Activated naive CD4-positive, alpha-beta T cell treated with anti-CD3 and anti-CD28 coated beads, Interleukin-2, amount 50 U/mL, for 16 hours (primary cell): ENCODE data around the gene POLE3.
"Not testable (repeated sequence)": the region's sequence is repeated elsewhere in the genome, so short reads cannot be mapped to it uniquely, and the experiment has no call there.

ENCODE experiments used
- DNase-seq: peaks from one replicate; pipeline ENCODE4 v3.0.0-alpha.2; 2020

POLE3 gene, protein sequence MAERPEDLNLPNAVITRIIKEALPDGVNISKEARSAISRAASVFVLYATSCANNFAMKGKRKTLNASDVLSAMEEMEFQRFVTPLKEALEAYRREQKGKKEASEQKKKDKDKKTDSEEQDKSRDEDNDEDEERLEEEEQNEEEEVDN

DNA sequence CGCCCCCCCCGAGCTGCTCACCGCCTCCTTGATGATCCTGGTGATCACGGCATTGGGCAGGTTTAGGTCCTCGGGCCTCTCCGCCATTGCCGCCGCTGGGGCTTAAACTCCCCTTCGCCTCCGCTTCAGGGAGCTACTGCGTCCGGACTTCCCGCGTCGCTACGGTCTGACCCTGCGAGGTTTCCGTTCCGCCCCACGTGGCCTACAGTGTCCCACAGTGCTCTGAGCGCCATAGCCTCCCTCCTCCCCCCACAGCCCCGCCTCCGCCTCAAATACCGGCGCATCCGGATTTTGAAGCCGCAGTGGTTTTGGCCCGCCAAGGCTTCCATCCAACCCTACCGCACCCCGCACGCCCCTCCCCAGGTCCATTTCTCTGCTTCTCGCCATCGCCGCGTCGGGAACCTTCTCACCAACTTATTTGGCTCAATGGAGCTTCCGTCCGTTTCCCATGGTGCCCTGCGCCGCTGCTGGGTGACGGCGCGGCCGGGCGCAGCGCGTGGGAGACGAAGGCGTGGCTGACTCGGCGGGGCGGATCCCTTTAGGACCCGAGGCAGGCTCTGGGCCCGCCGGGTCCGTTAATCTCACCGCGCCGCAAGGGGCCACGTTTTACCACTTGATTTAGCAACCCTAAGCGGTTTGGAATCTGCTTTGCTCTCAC is at the start of gene POLE3, which contains the start of gene C9orf43:
Gene POLE3, minus strand, starts transcription at position 469 of the 658 bp plus-strand sequence. Its CDS starts 382 bp downstream, at position 87.
Gene C9orf43, plus strand, starts transcription at position 541 of the 658 bp plus-strand sequence. CDS start 2,747 bp downstream, outside the sequence.
- peak; percentile 97 for DNase-seq

DNA sequence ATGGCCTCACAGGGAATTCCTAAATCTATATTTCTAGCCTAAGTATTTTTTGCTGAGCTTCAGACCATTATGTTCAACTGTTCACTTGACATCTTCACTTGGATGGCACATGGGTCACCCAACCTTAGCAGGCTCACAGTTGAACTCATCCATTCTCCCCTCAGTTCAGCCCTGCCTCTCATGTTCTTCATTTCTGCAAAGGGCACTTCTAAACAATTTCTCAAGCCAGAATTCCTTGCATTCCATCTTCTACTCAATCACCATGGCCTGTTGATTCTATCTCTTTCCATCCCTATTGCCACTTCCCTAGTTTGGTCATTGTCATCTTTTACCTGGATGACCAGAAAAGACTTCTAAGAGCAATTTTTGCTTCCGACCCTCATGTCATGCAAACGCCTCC is 45.8 kb upstream of the POLE3 start:
- no peak for DNase-seq

DNA sequence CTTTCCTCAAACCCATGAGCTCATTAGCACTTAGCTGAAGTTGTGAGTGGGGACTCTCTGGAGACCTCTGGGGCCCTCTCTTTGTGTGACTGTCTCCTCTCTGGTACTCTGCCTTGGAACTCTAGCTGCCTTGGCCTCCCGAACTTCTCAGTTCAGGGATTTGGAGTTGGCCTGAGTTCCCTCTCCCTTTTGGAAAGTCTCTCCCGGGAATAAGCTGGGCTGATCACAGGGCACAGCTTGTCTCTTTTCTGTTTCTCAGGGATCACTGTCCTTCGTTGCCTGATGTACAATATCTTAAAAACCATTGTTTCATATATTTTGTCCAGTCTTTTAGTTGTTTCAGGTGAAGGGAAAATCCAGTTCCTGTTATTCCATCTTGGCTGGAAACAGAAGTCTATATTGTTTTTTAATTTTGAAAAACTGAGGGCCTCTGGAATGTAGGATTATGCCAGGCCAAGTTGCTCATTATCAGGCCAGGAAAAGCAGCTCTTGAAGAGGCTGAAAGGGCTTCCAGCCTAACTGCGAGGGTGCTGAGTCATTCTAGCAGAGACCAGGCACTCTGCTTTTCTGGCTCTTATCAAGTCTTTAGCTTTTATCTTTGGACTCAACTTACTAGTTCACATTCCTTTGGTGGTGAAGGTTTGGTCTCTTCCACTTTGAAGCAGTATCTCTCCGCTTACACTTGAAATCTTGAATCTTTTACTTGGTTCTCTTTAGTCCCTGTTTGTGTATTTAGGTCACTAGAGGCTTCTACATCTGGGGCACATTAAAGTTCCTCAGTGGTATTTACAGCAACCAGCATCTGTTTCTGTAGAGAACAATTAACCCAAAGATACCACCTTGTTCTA is 44.7 kb upstream of the POLE3 start:
- DNase-seq: no peak

DNA sequence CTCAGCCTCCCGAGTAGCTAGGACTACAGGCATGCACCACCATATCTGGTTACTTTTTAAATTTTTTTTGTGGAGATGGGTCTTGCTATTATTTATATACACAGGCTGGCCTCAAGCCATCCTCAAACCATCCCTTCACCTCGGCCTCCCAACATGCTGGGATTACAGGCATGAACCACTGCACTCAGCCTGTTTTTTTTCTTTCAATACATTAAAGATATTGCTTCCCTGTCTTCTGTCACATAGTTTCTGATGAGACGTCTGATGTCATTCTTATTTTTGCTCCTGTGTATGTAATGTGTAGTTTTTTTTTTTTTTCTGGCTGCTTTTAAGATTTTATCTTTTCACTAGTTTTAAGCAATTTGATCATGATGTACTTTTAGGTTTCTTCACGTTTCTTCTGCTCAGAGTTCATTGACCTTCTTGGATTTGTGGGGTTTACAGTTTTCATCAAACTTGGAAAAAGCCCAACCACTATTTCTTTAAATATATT is 41.7 kb upstream of the POLE3 start:
- DNase-seq: no peak

DNA sequence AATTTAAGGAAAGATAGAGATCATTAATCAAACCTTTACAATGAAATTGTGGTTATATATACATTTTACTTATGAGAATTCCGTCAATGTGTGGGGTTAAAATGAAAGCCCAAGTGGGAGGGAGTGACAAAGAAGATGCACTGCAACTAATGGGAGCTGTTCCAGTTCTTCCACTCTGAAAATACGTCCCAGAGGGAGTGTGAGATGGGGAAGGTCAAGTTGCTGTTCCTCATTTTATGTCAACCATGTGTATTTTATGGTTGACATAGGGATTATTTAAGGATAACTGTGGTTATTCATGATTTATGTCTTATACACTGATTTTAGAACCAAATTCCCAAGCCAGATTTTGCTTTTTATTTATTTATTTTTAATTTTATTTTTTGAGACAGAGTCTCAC is 38.9 kb upstream of the POLE3 start:
- DNase-seq: no peak

DNA sequence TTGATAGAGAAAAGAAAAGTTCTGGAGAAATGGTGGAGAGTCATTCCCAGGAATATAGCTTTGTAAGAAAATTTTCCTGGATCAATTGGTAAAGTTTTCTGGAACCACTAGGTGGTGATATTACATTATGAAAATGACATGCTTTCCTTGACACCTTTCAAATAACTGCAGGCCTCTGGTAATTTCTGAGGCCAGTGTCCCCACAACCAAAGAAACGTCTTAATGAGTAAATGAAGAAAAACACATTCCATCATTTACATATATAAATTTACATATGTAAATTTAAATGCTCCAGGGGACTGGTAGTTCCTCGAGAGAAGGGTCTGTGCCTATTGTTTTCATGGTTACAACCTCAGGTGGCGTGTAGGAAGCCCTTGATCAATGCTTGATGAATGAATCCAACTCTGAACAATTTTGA is 35.9 kb upstream of the POLE3 start:
- DNase-seq: no peak

DNA sequence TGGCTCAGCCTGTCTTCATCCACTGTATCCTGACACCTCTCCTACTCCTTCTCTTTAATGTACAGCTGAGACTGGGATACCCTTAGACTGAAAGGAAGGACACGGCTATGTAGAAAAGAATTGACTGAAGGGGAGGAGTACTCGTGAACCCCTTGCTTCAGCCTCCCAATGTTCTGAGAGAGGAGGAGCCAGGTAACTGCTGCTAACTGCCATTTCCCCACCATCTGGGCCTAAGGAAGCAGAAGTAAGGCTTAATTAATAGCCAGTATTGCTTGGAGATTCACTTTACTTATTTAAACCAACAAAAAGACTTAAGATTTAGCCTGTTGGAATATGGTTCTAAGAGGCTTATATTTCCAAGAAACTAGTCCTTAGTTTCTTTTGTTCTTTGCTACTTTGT is 34.3 kb upstream of the POLE3 start:
- no peak for DNase-seq

DNA sequence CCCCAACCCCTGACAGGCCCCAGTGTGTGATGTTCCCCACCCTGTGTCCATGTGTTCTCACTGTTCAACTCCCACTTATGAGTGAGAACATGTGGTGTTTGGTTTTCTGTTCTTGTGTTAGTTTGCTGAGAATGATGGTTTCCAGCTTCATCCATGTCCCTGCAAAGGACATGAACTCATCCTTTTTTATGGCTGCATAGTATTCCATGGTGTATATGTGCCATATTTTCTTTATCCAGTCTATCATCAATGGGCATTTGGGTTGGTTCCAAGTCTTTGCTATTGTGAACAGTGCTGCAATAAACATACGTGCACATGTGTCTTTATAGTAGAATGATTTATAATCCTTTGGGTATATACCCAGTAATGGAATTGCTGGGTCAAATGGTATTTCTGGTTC is 27.2 kb upstream of the POLE3 start:
- DNase-seq: not testable (repeated sequence)

DNA sequence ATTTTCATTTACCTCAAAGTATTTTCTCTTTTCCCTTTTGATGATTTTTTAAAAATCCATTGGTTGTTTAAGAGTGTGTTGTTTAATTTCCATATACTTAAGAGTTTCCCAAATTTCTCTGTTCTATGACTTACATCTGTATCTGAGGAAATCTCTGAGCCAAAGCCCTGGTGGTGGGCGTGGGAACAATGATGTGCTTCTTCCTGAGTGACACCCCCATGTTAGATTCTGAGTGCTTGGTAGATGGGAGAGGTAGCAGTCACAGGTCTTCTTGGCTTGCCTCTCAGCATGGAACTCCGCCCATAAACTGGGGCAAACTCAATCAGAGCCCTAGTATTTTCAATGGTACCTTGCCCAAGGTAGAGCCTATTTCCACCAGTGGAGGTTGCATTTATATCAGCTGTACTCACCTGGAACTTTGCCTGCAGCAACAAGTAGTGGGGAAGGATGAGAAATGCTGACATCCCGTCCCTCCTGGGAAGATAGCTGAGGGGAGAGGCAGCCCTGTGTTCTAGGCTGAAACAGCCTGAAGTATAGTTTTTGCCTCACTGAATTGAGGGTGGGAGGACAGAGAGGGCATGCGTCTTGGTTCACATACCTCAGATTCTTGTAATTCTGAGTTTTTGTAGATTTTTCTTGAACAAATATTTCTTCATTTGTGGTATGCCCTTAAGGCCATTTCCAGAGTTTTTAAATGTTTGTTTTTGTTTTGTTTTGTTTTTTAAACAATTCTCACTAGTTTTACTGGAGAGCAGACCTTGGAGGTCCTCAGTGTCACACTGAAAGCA is 26.4 kb upstream of the POLE3 start:
- no peak for DNase-seq

DNA sequence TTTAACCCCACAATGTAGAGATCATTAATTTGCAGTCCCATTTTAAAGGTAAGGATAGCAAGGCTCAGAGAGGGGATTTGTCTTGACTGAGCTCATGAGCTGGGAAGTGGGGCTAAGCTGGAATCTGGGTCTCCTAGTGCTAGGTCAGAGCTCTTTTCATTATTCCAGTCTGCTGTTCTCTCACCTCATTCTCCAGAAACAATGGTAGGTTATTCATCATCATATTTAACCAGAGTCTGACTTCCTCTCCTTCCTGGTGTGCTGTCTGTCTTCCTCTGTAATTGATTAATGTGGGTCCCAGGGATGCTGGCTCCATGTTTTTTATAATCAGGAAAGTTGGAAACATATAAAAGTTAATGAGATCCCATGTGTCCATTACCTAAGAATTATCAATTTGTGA is 20.7 kb upstream of the POLE3 start:
- no peak for DNase-seq

DNA sequence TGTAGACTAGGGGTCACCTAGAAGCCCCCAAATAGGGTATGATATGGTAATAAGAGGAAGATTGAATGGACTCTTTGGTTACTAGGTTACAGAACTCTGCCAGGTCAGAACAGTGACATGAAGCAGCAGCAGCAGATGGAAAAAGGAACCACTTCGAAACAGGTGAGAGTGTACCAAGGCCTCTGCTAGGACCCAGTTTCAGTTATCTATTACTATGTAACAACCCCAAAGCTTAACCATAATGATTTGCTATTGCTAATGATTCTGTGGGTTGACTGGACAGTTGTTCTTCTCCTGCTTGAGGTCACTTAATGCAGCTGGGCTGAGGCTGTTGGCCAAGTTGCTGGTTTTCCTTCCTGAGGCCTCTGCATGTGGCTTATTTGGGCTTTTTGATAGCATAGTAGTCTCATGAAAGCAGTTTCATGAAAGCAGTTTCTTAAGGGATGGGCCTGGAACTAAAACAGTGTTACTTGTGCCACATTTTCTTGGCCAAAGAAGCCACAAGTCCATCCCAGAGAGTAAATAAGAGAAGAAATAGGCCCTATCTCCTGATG is 17.7 kb upstream of the POLE3 start:
- DNase-seq: no peak

DNA sequence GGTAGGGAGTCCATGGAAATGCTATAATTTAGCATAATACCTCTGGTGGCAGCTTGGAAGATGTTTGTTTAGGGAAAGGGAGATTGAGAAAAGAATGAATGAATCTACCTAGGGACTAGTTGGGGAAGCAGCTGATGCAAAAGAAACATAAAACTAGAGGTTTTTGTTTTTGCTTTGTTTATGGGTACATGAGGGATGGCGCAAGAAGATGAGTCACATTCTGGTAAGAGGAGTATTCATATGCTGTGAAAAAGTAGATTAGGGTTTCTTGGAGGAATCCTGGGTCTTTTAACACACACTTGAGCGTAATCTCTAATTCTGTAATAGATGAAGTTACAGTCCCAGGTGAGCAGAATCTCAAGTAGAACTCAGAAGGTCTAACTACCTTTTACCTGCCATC is 17.2 kb upstream of the POLE3 start:
- no peak for DNase-seq

DNA sequence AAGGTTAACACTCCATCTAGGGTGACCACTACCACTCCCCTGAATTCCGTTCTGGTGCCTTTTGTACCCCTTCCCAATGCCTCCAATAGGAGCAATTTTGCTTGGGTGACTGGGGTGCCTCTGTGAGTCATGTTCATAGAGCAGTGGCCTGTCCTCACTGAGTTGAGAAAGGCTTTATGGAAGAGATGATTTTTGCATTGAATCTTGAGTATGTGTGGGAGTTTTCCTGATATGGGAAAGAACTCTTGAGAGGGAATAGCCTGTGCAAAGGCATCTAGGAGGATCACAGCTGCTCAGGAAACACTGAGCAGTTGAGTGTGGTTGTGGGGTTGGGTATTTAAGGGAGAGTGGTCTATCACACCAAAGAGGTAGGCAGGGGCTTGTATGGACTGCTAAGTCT is 16.2 kb upstream of the POLE3 start:
- no peak for DNase-seq

DNA sequence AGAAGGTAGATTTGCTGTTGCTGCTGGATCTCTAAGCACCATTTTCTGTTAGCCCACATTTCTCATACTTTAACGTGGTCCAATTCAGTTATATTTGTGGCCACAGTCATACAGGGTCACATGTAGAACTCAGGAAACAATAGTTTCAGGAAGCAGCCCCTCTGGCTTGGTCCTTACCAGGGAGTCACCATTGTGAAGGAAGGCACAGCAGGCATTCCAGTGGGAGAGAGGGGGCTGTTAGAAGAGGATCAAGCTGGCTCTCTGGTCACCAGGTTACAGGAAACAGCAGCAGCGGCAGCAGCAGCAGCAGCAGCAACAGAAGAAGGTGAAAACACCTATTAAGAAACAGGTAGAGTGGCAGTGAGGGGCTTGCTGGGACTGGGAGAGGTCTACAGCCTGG is 14.6 kb upstream of the POLE3 start:
- no peak for DNase-seq

DNA sequence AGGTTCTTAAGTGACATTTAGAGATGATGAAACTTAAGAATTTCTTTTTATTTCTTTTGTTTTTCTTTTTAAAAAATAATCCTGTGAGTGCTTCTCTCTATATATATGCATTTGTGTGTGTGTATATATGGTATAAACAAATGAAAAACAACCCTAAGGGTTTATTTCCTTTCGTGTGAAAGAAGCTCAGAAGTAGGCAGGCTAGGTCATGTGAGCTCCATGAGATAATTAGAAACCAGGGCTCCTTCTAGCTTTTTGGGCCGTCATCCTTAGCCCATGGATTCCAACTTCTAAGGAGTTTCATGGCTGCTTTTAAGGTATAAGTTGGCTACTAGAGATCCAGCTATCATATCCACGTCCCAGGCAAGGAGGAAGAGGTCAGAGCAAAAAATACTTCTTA is 11.3 kb upstream of the POLE3 start:
- DNase-seq: no peak

DNA sequence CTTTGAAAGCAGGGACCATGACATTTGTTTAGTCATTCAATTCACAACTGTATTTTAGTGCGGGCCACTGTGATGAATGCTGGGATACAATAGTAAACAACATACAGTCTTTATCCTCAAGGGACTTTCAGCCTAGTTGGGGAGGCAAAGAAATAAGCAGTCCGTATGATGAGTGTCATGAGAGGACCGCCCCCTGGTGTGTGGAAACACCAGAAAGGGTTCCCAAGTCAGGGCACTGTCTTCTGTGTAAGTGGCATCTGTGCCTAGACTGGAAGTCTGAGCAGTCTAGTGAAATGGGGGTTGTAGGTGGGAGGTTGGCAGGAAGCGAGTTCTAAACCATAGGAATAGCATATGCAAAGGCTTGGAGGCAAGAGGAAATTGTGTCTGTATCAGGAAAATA is 6.9 kb upstream of the POLE3 start:
- no peak for DNase-seq

DNA sequence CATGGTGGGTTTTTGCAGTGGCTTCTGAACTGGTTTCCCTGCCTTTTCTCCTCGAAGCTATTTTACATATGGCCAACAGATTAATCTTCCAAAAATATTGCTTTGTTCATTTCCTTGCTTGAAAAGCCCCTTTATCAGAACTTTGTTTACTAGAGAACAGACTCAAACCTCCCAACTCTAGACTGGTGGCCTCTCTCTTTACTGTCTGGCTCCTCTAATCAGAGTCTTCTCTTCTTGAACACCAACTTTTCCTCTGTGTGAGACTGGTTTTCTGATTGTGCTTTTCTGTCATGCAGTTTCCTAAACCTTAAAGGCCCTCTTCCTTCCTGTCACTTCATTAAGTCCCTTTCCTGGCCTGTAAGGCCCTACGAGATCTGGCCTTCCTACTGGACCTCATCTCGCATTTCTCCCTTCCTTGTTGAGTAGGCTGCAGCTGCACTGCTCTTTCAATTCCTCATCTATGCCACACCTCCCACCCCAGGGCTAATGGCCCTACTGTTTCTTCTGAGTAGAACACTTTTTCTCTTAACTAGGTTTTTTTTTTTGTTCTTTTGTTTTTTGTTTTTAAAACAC is 5.8 kb upstream of the POLE3 start:
- no peak for DNase-seq

DNA sequence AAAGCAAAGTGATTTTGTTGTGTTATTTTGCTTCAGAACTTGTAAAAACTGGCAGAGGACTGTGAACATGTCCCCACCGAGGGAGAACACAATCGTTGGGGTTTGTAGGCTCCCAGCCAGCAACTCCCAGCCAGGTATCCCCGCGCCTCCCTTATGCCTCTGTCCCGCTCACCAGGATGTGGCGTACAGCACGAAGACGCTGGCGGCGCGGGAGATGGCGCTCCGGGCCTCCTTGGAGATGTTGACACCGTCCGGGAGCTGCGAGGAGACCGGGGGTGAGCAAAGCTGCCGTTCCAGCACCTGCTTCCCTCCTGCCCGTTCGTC is 630 bp downstream of the POLE3 start:
- DNase-seq: no peak

DNA sequence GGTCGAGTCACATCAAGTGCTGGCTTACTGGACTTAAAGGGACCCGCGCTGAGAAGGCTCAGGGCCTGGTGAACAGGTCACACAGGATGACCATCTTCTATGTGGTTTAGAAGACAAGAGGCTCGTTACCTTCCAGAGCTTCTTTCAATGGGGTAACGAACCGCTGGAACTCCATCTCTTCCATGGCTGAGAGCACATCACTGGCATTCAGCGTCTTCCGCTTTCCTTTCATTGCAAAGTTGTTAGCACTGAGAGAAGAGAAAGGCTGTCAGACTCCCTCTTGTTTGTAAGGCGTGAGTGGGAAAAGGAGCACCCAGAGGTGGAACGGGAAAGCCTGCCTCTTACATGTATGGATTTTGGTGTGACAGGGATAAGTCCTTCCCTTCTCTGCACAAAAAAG is 994 bp downstream of the POLE3 start:
- DNase-seq: no peak

DNA sequence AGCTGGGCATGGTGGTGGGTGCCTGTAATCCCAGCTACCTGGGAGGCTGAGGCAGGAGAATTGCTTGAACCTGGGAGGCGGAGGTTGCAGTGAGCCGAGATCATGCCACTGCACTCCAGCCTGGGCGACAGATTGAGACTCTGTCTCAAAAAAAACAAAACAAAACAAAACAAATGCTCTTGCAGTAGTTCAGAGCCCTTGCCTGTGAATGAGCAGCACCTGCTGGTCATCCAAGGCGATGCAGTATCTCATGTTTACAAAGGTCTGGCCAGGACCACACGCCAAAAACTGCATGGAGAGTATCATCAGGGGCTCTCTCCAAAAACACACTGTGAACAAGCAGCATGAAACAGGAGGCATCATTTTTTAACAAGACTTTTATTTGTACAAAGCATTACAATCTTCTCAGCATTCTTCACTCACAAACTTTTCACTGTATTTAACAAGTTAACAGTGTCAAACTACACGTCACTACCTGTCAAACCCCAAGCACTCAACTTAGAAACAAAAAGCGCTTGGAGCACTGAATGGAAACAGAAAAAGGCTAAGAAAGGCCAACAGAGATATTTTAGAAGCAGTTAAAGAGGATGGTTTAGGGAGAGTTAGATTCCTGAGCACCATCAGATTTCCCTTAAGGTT is 3.5 kb downstream of the POLE3 start:
- DNase-seq: peak; percentile 57

DNA sequence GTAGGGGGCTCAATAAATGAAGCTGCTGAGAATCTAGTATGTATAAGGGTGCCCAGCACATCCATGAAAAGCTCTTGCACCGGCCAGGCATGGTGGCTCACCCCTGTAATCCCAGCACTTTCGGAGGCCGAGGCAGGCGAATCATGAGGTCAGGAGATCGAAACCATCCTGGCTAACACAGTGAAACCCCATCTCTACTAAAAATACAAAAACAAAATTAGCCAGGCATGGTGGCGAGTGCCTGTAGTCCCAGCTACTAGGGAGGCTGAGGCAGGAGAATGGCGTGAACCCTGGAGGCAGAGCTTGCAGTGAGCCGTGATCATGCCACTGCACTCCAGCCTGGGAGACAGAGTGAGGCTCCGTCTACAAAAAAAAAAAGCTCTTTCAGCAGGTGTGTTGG is 4.1 kb downstream of the POLE3 start:
- not testable (repeated sequence) for DNase-seq

DNA sequence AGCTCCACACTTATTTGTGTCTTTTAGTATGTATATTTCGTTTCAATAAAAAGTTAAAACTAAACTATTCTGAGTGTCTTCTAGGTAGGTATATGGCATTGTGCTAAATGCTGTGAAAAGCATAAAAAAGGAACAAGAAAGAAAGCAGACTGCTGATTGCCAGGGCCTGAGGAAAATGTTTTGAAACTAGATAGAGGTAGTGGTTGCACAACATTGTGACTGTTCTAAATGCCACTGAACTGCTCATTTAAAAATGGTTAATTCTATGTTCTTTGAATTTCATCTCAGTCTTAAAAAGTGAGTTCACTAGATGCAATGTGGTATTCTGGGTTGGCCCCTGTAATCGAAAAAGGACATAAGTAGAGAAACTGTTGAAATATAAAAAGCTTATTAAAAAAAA is 6.8 kb downstream of the POLE3 start:
- no peak for DNase-seq
